GM12864 (cell line): Measurements from ENCODE around the gene MSI2.

ENCODE experiments used
- DNase-seq: peaks from one replicate; pipeline ENCODE4 v3.0.0-alpha.2; 2011; ENCODE audit warnings: low read depth
- H3K4me3 ChIP-seq: 2 replicates; pipeline ENCODE4 v1.5.1; 2011; ENCODE audit warnings: mild to moderate bottlenecking, low read depth, low read length, control low read depth
- CTCF ChIP-seq: IDR thresholded peaks from 2 replicates; pipeline ENCODE4 v1.5.1; 2011; ENCODE audit warnings: low read depth, mild to moderate bottlenecking, moderate library complexity, low read length, control low read depth, inconsistent platforms; ENCODE audit errors: missing control alignments

Gene MSI2

GRCh38 chr17:57432507-57433277 is 176.4 kb downstream of the MSI2 start:
- no peak for TF ChIP-seq CTCF
- DNase-seq, result no peak
- H3K4me3 ChIP-seq, result no peak overlapping the region

GRCh38 chr17:57433452-57433851 is 177.1 kb downstream of the MSI2 start:
- TF ChIP-seq CTCF, result no peak
- no peak for DNase-seq
- no peak overlapping the region for H3K4me3 ChIP-seq

- TF ChIP-seq CTCF, result no peak
- DNase-seq, result no peak
- no peak overlapping the region for H3K4me3 ChIP-seq
Measured at GRCh38 chr17:57434361-57434760, 178.0 kb downstream of the MSI2 start.

- no peak overlapping the region for H3K4me3 ChIP-seq
- no peak for DNase-seq
- TF ChIP-seq CTCF, result no peak
Measured at GRCh38 chr17:57436565-57436964, 180.2 kb downstream of the MSI2 start.

GRCh38 chr17:57438066-57438731 is 181.9 kb downstream of the MSI2 start:
- no peak overlapping the region for H3K4me3 ChIP-seq
- no peak for DNase-seq
- no peak for TF ChIP-seq CTCF

GRCh38 chr17:57439651-57440050 is 183.3 kb downstream of the MSI2 start:
- no peak for DNase-seq
- TF ChIP-seq CTCF, result no peak
- no peak overlapping the region for H3K4me3 ChIP-seq
